ENCODE measurements around the gene TMPRSS3.

DNA sequence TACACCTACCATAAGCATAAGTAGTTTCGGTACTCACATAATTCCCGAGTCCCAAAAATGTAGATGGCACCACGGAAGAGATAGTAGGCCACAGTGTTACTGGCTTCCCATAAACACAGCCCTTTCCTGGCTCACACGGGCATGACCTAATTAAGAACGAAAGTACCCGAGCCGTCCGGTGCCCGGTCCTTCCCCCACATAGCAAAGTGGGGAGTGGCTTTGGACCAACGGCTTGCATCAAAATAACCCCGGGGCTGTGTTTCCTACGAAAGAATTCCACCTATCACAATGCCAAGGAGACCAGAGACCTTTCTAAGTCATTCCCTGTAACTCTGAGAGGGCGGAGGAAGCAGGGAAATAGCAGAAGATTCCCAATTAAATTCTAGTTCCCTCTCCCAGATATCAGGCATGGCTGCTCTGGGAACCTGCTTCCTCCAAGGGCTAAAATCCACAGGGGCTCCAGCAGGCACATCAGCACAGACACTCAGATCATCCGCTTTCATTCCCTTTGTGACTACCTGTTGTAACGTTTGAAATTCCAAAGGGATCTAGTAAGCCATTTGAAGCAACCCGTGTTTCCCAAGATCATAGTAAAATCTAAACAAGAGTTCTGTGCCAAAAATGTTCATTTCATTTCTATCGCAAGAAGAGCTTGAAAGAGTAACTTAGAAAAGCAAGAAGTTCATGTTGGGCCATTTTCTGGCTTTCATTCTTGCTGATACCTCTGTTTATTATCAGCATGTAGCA lies at the start of gene TMPRSS3:
- TF ChIP-seq POLR2A (IDR thresholded peaks at IDR 0.05) = no peak
- no peak for TF ChIP-seq CTCF (IDR thresholded peaks at IDR 0.05)

Data from heart left ventricle (tissue), 13 donors.